Dedifferentiated amniotic fluid mesenchymal stem cell (primary cell): ENCODE measurements around the gene FMO2.
A peak's percentile ranks its signal among the peaks of the same experiment; 100 is the strongest.

Experiments used
- DNase-seq: peaks from one replicate; pipeline ENCODE4 v3.0.0-alpha.2; 2016; ENCODE audit errors: extremely low spot score

FMO2 gene

GRCh38 chr1:171174560-171175294, 10.4 kb upstream of the FMO2 start:
- no peak for DNase-seq

GRCh38 chr1:171177261-171177660, 7.8 kb upstream of the FMO2 start:
- DNase-seq: no peak

GRCh38 chr1:171179318-171180227, 5.5 kb upstream of the FMO2 start:
- no peak for DNase-seq

GRCh38 chr1:171180670-171181069, 4.4 kb upstream of the FMO2 start:
- DNase-seq: peak; percentile 51

- peak; percentile 35 for DNase-seq
These were observed 3.5 kb downstream of the FMO2 start for GRCh38 chr1:171188388-171189266.

GRCh38 chr1:171191992-171192391, 6.9 kb downstream of the FMO2 start:
- no peak for DNase-seq

- no peak for DNase-seq
These were observed 10.7 kb downstream of the FMO2 start for GRCh38 chr1:171195767-171196166.

DNA sequence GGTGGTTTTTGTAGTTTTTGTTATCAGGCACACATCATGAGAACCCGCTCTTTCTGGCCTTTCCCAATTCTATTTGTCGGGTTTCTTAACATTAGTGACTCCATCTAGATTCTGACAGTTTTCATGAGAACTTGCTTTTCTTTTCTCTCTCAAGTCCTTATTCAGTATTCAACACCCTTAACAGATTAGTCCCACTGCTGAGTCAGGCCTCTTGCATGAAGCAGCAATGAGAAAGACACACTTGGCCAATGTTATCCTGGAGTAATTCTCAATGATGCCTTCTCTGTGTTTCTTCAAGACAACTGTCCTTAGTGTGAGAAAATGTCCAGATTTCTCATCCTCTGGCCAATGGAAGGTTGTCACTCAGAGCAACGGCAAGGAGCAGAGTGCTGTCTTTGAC, 11.3 kb downstream of the FMO2 start:
- DNase-seq: no peak

DNA sequence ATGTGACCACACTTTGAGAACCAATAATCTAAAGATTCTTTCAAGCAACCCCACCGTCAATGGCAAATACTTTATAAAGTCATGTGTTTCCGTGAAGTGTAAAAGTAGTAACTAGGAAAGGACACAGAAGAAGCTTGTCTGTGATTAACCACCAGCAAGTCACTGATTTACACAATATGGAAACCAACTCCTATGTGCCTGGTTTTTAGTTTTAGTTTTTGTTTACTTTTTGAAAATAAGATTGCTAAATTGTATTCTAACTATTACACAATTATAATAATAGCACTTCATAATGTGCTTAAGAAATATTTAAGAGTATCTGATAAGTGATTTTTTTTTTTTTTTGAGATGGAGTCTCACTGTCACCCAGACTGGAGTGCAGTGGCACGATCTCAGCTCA, 13.0 kb downstream of the FMO2 start:
- no peak for DNase-seq

- no peak for DNase-seq
These were observed 19.2 kb downstream of the FMO2 start for GRCh38 chr1:171204296-171204695.

GRCh38 chr1:171206204-171206977, 21.3 kb downstream of the FMO2 start:
- DNase-seq: no peak

DNA sequence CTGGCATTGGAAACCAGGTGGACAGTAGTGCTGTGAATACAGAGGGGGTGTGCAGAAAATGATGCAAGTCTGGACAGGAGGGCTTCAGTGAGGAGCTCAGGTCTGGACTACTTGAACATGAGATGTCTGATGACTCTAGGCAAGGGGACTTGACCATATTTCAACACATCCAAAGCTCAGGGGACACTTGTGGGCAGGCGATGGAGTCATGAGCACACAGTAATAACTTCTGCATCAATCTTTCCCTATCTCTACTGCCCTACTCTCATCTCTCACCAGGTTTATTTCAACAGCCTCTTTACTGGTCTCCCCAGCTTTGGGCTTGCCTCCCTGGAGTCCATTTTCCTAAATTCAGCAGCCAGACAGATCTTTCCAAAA, 21.9 kb downstream of the FMO2 start:
- no peak for DNase-seq

GRCh38 chr1:171207377-171207776, 22.3 kb downstream of the FMO2 start:
- DNase-seq: no peak

- no peak for DNase-seq
These were observed 25.3 kb downstream of the FMO2 start for GRCh38 chr1:171210355-171210754.

DNA sequence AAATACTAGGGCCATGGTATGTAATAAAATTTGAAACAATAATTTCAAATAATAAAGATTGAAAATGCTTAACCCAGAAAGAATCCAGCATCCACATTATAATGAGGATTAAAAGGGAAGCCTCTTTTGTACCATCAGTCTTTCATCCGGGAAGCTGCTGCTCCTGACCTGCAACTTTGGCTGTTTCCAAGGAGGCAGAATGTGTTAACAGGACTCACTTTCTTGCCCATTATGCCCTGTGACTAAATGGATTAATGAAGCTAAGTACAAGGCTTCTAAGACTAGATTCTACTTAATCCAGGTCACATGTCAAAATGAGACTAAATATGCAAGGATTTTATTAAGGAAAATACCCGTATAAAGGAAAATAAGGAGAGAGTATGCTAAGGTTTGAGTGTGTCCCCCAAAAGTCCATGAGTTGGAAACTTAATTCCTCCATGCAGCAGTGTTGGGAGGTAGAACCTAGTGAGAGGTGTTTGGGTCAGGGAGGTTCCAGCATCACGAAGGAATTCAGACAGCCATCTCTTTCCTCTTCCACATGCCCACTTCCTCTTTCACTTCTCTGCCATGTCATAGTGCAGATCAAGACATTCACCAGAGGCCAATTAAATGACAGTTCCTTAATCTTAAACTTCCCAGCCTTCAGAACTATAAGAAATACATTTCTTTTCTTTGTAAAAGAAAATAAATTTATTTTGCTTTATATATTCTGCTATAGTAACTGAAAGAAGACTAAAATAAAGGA, 27.7 kb downstream of the FMO2 start:
- DNase-seq: no peak

GRCh38 chr1:171213559-171214454, 28.7 kb downstream of the FMO2 start:
- no peak for DNase-seq

GRCh38 chr1:171217658-171218443, 32.8 kb downstream of the FMO2 start:
- DNase-seq: no peak

- no peak for DNase-seq
These were observed 33.6 kb downstream of the FMO2 start for GRCh38 chr1:171218661-171219060.
